ENCODE measurements around the gene AXDND1.
A peak's percentile ranks its signal among the peaks of the same experiment; 100 is the strongest.

The AXDND1 gene

GRCh38 chr1:179549368-179549700, 183.6 kb downstream of the AXDND1 start:
- Histone ChIP-seq H2BK12ac (ENCODE audit: low read length in 2 of 2) (no peak overlapping the region), H3K4me1 (ENCODE audit: control insufficient read depth, insufficient read depth, low read depth, low read length) (no peaks in the 10 kb centered on the region), H3K9me3 (ENCODE audit: control insufficient read depth, low read length) (no peaks in the 10 kb centered on the region), H2AK5ac (ENCODE audit: low read length, severe bottlenecking) (no peak overlapping the region), H3K9ac (ENCODE audit: low read length) (no peak overlapping the region), H3K27ac (ENCODE audit: low read length, poor library complexity, severe bottlenecking) (no peak overlapping the region), H4K91ac (ENCODE audit: low read length) (no peak overlapping the region), H3K23ac (ENCODE audit: low read length in 2 of 2) (no peak overlapping the region), H3K4ac (ENCODE audit: low read depth in 1 of 2, low read length in 2 of 2) (no peak overlapping the region), H3K36me3 (ENCODE audit: control insufficient read depth in 1 of 2, insufficient read depth in 2 of 2, low read depth in 1 of 2, low read length in 2 of 2) (no peaks in the 10 kb centered on the region), H2AFZ (ENCODE audit: low read depth, low read length) (no peak overlapping the region), H2BK5ac (ENCODE audit: low read depth, low read length, poor library complexity, severe bottlenecking) (no peak overlapping the region), H3K79me1 (replicated peaks; ENCODE audit: low read length, poor library complexity, severe bottlenecking) (no peaks in the 10 kb centered on the region), H3K4me2 (ENCODE audit: low read length, poor library complexity, severe bottlenecking) (no peak overlapping the region), H4K8ac (ENCODE audit: low read length) (no peak overlapping the region), H2BK120ac (ENCODE audit: low read depth, low read length) (no peak overlapping the region), H3K27me3 (ENCODE audit: control insufficient read depth in 1 of 2, insufficient read depth in 1 of 2, low read length in 2 of 2) (peaks cover 0 to 5% of the 10 kb centered on the region in 2 experiments), H3K4me3 (ENCODE audit: insufficient read depth in 1 of 2, low read depth in 1 of 2, low read length in 2 of 2) (no peak overlapping the region), H2BK15ac (ENCODE audit: low read depth, poor library complexity, severe bottlenecking) (no peak overlapping the region), H3K14ac (ENCODE audit: low read length in 2 of 2) (no peak overlapping the region), H3K18ac (ENCODE audit: low read depth in 1 of 2, low read length in 2 of 2) (no peak overlapping the region)
- WGBS: 44% methylated on average over 2 of the region's 2 CpGs
- DNase-seq: no peak

- no peak overlapping the region for H3K14ac ChIP-seq (ENCODE audit: low read length in 2 of 2)
- peaks cover 0 to 10% of the 10 kb centered on the region in 2 experiments for H3K27me3 ChIP-seq (ENCODE audit: control insufficient read depth in 1 of 2, insufficient read depth in 1 of 2, low read length in 2 of 2)
- no peak overlapping the region for H2AK5ac ChIP-seq (ENCODE audit: low read length, severe bottlenecking)
- no peak overlapping the region for H2BK5ac ChIP-seq (ENCODE audit: low read depth, low read length, poor library complexity, severe bottlenecking)
- H2BK12ac ChIP-seq (ENCODE audit: low read length in 2 of 2): no peak overlapping the region
- H3K4me1 ChIP-seq (ENCODE audit: control insufficient read depth, insufficient read depth, low read depth, low read length): no peaks in the 10 kb centered on the region
- H3K36me3 ChIP-seq (ENCODE audit: control insufficient read depth in 1 of 2, insufficient read depth in 2 of 2, low read depth in 1 of 2, low read length in 2 of 2): no peaks in the 10 kb centered on the region
- no peak overlapping the region for H3K18ac ChIP-seq (ENCODE audit: low read depth in 1 of 2, low read length in 2 of 2)
- no peak overlapping the region for H2BK120ac ChIP-seq (ENCODE audit: low read depth, low read length)
- H2BK15ac ChIP-seq (ENCODE audit: low read depth, poor library complexity, severe bottlenecking): no peak overlapping the region
- no peak overlapping the region for H3K27ac ChIP-seq (ENCODE audit: low read length, poor library complexity, severe bottlenecking)
- no peaks in the 10 kb centered on the region for H3K9me3 ChIP-seq (ENCODE audit: control insufficient read depth, low read length)
- no peak overlapping the region for H3K23ac ChIP-seq (ENCODE audit: low read length in 2 of 2)
- peak overlapping the region; percentile 74 for H3K9ac ChIP-seq (ENCODE audit: low read length)
- peak; percentile 48 for DNase-seq
- H3K4ac ChIP-seq (ENCODE audit: low read depth in 1 of 2, low read length in 2 of 2): no peak overlapping the region
- H2AFZ ChIP-seq (ENCODE audit: low read depth, low read length): no peak overlapping the region
- H3K4me2 ChIP-seq (ENCODE audit: low read length, poor library complexity, severe bottlenecking): no peak overlapping the region
- WGBS: 54% methylated on average over 9 of the region's 9 CpGs
- peak overlapping the region in 1 of 2 experiments; percentile 27 for H3K4me3 ChIP-seq (ENCODE audit: insufficient read depth in 1 of 2, low read depth in 1 of 2, low read length in 2 of 2)
- H4K8ac ChIP-seq (ENCODE audit: low read length): no peak overlapping the region
- H3K79me1 ChIP-seq (replicated peaks; ENCODE audit: low read length, poor library complexity, severe bottlenecking): no peaks in the 10 kb centered on the region
- H4K91ac ChIP-seq (ENCODE audit: low read length): no peak overlapping the region
Observed at GRCh38 chr1:179550746-179551682, 185.2 kb downstream of the AXDND1 start.

GRCh38 chr1:179554427-179554826, 188.7 kb downstream of the AXDND1 start:
- no peaks in the 10 kb centered on the region for H3K9me3 ChIP-seq (ENCODE audit: control insufficient read depth, low read length)
- no peak overlapping the region for H4K91ac ChIP-seq (ENCODE audit: low read length)
- H2AK5ac ChIP-seq (ENCODE audit: low read length, severe bottlenecking): no peak overlapping the region
- H3K4me3 ChIP-seq (ENCODE audit: insufficient read depth in 1 of 2, low read depth in 1 of 2, low read length in 2 of 2): no peak overlapping the region
- no peaks in the 10 kb centered on the region for H3K79me1 ChIP-seq (replicated peaks; ENCODE audit: low read length, poor library complexity, severe bottlenecking)
- no peak overlapping the region for H2BK120ac ChIP-seq (ENCODE audit: low read depth, low read length)
- H2BK5ac ChIP-seq (ENCODE audit: low read depth, low read length, poor library complexity, severe bottlenecking): no peak overlapping the region
- no peak overlapping the region for H3K18ac ChIP-seq (ENCODE audit: low read depth in 1 of 2, low read length in 2 of 2)
- H3K4ac ChIP-seq (ENCODE audit: low read depth in 1 of 2, low read length in 2 of 2): no peak overlapping the region
- no peaks in the 10 kb centered on the region for H3K4me1 ChIP-seq (ENCODE audit: control insufficient read depth, insufficient read depth, low read depth, low read length)
- H3K23ac ChIP-seq (ENCODE audit: low read length in 2 of 2): no peak overlapping the region
- no peak overlapping the region for H3K9ac ChIP-seq (ENCODE audit: low read length)
- no peak overlapping the region for H2BK12ac ChIP-seq (ENCODE audit: low read length in 2 of 2)
- H2AFZ ChIP-seq (ENCODE audit: low read depth, low read length): no peak overlapping the region
- no peak overlapping the region for H3K14ac ChIP-seq (ENCODE audit: low read length in 2 of 2)
- no peak overlapping the region for H3K4me2 ChIP-seq (ENCODE audit: low read length, poor library complexity, severe bottlenecking)
- no peak overlapping the region for H3K27ac ChIP-seq (ENCODE audit: low read length, poor library complexity, severe bottlenecking)
- H3K36me3 ChIP-seq (ENCODE audit: control insufficient read depth in 1 of 2, insufficient read depth in 2 of 2, low read depth in 1 of 2, low read length in 2 of 2): no peaks in the 10 kb centered on the region
- H3K27me3 ChIP-seq (ENCODE audit: control insufficient read depth in 1 of 2, insufficient read depth in 1 of 2, low read length in 2 of 2): peaks cover 0 to 5% of the 10 kb centered on the region in 2 experiments
- H2BK15ac ChIP-seq (ENCODE audit: low read depth, poor library complexity, severe bottlenecking): no peak overlapping the region
- H4K8ac ChIP-seq (ENCODE audit: low read length): no peak overlapping the region
- no peak for DNase-seq

- H3K27ac ChIP-seq (ENCODE audit: low read length, poor library complexity, severe bottlenecking): no peak overlapping the region
- no peak overlapping the region for H2BK15ac ChIP-seq (ENCODE audit: low read depth, poor library complexity, severe bottlenecking)
- DNase-seq: no peak
- no CpG with 5 or more reads among the region's 1 CpG for WGBS
- H3K23ac ChIP-seq (ENCODE audit: low read length in 2 of 2): no peak overlapping the region
- H4K8ac ChIP-seq (ENCODE audit: low read length): no peak overlapping the region
- no peaks in the 10 kb centered on the region for H3K79me1 ChIP-seq (replicated peaks; ENCODE audit: low read length, poor library complexity, severe bottlenecking)
- no peak overlapping the region for H2AFZ ChIP-seq (ENCODE audit: low read depth, low read length)
- no peak overlapping the region for H3K4me2 ChIP-seq (ENCODE audit: low read length, poor library complexity, severe bottlenecking)
- H3K4ac ChIP-seq (ENCODE audit: low read depth in 1 of 2, low read length in 2 of 2): no peak overlapping the region
- no peak overlapping the region for H3K4me3 ChIP-seq (ENCODE audit: insufficient read depth in 1 of 2, low read depth in 1 of 2, low read length in 2 of 2)
- H3K27me3 ChIP-seq (ENCODE audit: control insufficient read depth in 1 of 2, insufficient read depth in 1 of 2, low read length in 2 of 2): peaks cover 0 to 5% of the 10 kb centered on the region in 2 experiments
- H3K9ac ChIP-seq (ENCODE audit: low read length): no peak overlapping the region
- no peak overlapping the region for H4K91ac ChIP-seq (ENCODE audit: low read length)
- no peak overlapping the region for H2AK5ac ChIP-seq (ENCODE audit: low read length, severe bottlenecking)
- no peaks in the 10 kb centered on the region for H3K4me1 ChIP-seq (ENCODE audit: control insufficient read depth, insufficient read depth, low read depth, low read length)
- H2BK12ac ChIP-seq (ENCODE audit: low read length in 2 of 2): no peak overlapping the region
- H2BK120ac ChIP-seq (ENCODE audit: low read depth, low read length): no peak overlapping the region
- H3K14ac ChIP-seq (ENCODE audit: low read length in 2 of 2): no peak overlapping the region
- H3K36me3 ChIP-seq (ENCODE audit: control insufficient read depth in 1 of 2, insufficient read depth in 2 of 2, low read depth in 1 of 2, low read length in 2 of 2): no peaks in the 10 kb centered on the region
- H2BK5ac ChIP-seq (ENCODE audit: low read depth, low read length, poor library complexity, severe bottlenecking): no peak overlapping the region
- H3K18ac ChIP-seq (ENCODE audit: low read depth in 1 of 2, low read length in 2 of 2): no peak overlapping the region
- no peaks in the 10 kb centered on the region for H3K9me3 ChIP-seq (ENCODE audit: control insufficient read depth, low read length)
Observed at GRCh38 chr1:179558078-179558477, 192.3 kb downstream of the AXDND1 start.

Measured in mesenchymal stem cell (in vitro differentiated cells and primary cell).